Measurements from ENCODE around the gene NR3C2. TPM values are rescaled to one million over a fixed set of nuclear protein-coding genes. Genes with fewer than 3 reads are reported as not detected.

NR3C2 gene
- total RNA-seq, 2 donors from 2014 or later, result 14.6 to 17.4 TPM

- Histone ChIP-seq H3K36me3 (no peaks in the 10 kb centered on the region), H3K4me3 (no peak overlapping the region), H3K27ac (no peak overlapping the region), H3K9me3 (no peaks in the 10 kb centered on the region), H3K4me1 (replicated peaks) (no peaks in the 10 kb centered on the region), H3K27me3 (replicated peaks; ENCODE audit: insufficient read depth) (no peaks in the 10 kb centered on the region)
- WGBS, result 59% methylated on average over 13 of the region's 13 CpGs
- intact Hi-C loops (cut with DNase I), result no loop called here
- DNase-seq (ENCODE audit: low spot score), result no peak
- TF ChIP-seq POLR2AphosphoS5 (IDR thresholded peaks at IDR 0.05) (no peak), POLR2A (IDR thresholded peaks at IDR 0.05) (no peak), CTCF (IDR thresholded peaks at IDR 0.05) (no peak)
These were observed 381.7 kb downstream of the NR3C2 start for GRCh38 chr4:148060264-148061140.

GRCh38 chr4:148059617-148060180 is 382.5 kb downstream of the NR3C2 start:
- H3K4me1 ChIP-seq (replicated peaks), result no peaks in the 10 kb centered on the region
- no peak for DNase-seq (ENCODE audit: low spot score)
- 88% methylated on average over 10 of the region's 10 CpGs for WGBS
- no peaks in the 10 kb centered on the region for H3K36me3 ChIP-seq
- intact Hi-C loops (cut with DNase I), result no loop called here
- no peak overlapping the region for H3K4me3 ChIP-seq
- H3K27ac ChIP-seq, result no peak overlapping the region
- no peak for TF ChIP-seq POLR2AphosphoS5 (IDR thresholded peaks at IDR 0.05)
- TF ChIP-seq POLR2A (IDR thresholded peaks at IDR 0.05), result no peak
- no peak for TF ChIP-seq CTCF (IDR thresholded peaks at IDR 0.05)
- no peaks in the 10 kb centered on the region for H3K9me3 ChIP-seq
- H3K27me3 ChIP-seq (replicated peaks; ENCODE audit: insufficient read depth), result no peaks in the 10 kb centered on the region

GRCh38 chr4:148057984-148058859 is 384.0 kb downstream of the NR3C2 start:
- TF ChIP-seq POLR2AphosphoS5 (IDR thresholded peaks at IDR 0.05), result no peak
- TF ChIP-seq POLR2A (IDR thresholded peaks at IDR 0.05), result no peak
- no peak for TF ChIP-seq CTCF (IDR thresholded peaks at IDR 0.05)
- Histone ChIP-seq H3K36me3 (no peaks in the 10 kb centered on the region), H3K9me3 (no peaks in the 10 kb centered on the region), H3K4me1 (replicated peaks) (no peaks in the 10 kb centered on the region), H3K4me3 (no peak overlapping the region), H3K27ac (no peak overlapping the region), H3K27me3 (replicated peaks; ENCODE audit: insufficient read depth) (no peaks in the 10 kb centered on the region)
- intact Hi-C loops (cut with DNase I), result no loop called here
- DNase-seq (ENCODE audit: low spot score), result no peak
- WGBS, result 93% methylated on average over 14 of the region's 14 CpGs

GRCh38 chr4:148057516-148057915 is 384.7 kb downstream of the NR3C2 start:
- H3K27ac ChIP-seq, result no peak overlapping the region
- no peak for TF ChIP-seq CTCF (IDR thresholded peaks at IDR 0.05)
- TF ChIP-seq POLR2AphosphoS5 (IDR thresholded peaks at IDR 0.05), result no peak
- TF ChIP-seq POLR2A (IDR thresholded peaks at IDR 0.05), result no peak
- DNase-seq (ENCODE audit: low spot score), result no peak
- no peaks in the 10 kb centered on the region for H3K4me1 ChIP-seq (replicated peaks)
- H3K27me3 ChIP-seq (replicated peaks; ENCODE audit: insufficient read depth), result no peaks in the 10 kb centered on the region
- H3K36me3 ChIP-seq, result no peaks in the 10 kb centered on the region
- no peak overlapping the region for H3K4me3 ChIP-seq
- no peaks in the 10 kb centered on the region for H3K9me3 ChIP-seq
- intact Hi-C loops (cut with DNase I), result no loop called here
- WGBS, result 94% methylated on average over 5 of the region's 5 CpGs

All from prostate gland (tissue), 2 donors.